ENCODE data around the gene NEK6.

The NEK6 gene

DNA sequence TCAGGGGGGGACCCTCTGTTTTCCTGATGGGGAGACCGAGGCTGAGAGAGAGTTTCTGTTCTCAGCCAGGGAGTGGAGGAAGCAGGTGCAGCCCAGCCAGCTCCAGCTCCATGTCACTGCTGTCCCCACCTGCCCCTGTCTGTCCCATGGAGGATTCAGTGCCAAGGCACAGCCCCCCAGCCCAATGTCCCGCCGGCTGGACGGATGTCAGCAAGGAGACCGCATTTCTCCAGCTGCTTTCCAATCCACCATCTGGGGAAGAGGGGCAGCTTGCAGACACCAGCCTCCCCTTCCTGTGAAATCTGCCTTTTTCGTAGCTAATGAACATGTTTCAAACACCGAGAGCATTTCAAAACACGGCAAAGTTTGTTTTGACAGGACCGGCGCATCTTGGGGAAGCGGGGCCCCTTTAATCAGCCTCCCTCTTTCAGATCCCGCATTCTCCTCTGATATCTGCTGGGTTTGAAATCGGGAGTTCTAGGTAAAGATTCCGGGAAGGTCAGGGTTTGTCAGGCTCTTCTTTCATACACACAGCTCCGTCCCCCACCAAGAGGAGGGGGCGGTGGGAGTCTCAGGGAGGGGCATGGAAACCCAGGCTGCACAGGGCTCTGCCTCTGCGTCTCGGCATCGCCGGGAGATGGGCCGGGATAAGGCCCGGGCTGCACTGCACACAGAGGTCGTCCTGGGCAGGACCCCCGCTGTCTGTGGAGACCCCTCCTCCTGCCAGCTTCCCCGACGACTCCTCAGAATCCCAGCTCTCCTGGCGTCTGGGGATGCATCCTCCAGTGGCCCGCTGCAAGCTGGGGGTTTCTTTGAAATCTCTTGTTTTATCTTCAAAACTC is 74.8 kb downstream of the NEK6 start:
- H3K4me3 ChIP-seq (ENCODE audit: low read depth, low read length) = no peak overlapping the region
- no peaks in the 10 kb centered on the region for H3K27me3 ChIP-seq (replicated peaks)
- TF ChIP-seq, protein P1, sequence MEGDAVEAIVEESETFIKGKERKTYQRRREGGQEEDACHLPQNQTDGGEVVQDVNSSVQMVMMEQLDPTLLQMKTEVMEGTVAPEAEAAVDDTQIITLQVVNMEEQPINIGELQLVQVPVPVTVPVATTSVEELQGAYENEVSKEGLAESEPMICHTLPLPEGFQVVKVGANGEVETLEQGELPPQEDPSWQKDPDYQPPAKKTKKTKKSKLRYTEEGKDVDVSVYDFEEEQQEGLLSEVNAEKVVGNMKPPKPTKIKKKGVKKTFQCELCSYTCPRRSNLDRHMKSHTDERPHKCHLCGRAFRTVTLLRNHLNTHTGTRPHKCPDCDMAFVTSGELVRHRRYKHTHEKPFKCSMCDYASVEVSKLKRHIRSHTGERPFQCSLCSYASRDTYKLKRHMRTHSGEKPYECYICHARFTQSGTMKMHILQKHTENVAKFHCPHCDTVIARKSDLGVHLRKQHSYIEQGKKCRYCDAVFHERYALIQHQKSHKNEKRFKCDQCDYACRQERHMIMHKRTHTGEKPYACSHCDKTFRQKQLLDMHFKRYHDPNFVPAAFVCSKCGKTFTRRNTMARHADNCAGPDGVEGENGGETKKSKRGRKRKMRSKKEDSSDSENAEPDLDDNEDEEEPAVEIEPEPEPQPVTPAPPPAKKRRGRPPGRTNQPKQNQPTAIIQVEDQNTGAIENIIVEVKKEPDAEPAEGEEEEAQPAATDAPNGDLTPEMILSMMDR (IDR thresholded peaks at IDR 0.05; ENCODE audit: low read depth, low read length, missing control alignments) = no peak
- in situ Hi-C loops (cut with HindIII; ENCODE audit: low pct_ligation_motif_present, low sequenced_read_pairs) = no loop called here
- no peak overlapping the region for H3K27ac ChIP-seq
- peaks cover 65% of the 10 kb centered on the region for H3K36me3 ChIP-seq (replicated peaks)
- DNase-seq = no peak

DNA sequence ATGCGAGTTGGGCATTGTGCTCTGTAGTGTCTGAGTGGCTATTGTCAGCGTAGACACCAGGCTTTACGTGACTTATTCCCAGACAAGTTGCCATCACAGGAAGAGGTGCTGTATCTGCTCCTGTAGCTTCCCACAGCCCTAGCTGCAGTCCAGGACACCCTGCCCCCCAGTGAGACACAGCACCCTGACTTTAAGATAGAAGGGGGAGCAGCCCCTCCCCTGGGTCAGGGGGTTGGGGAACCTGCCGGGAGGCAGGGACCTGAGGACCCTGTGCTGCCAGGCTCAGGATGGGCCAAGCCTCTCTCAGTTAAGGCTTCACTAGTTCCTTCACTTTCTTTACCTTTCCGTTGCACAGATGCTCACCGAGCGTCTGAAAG is 75.4 kb downstream of the NEK6 start:
- TF ChIP-seq, protein P1 (IDR thresholded peaks at IDR 0.05; ENCODE audit: low read depth, low read length, missing control alignments) = no peak
- no peak overlapping the region for H3K27ac ChIP-seq
- in situ Hi-C loops (cut with HindIII; ENCODE audit: low pct_ligation_motif_present, low sequenced_read_pairs) = no loop called here
- no peaks in the 10 kb centered on the region for H3K27me3 ChIP-seq (replicated peaks)
- no peak overlapping the region for H3K4me3 ChIP-seq (ENCODE audit: low read depth, low read length)
- no peak for DNase-seq
- peaks cover 66% of the 10 kb centered on the region for H3K36me3 ChIP-seq (replicated peaks)

- H3K36me3 ChIP-seq (replicated peaks) = peaks cover 54% of the 10 kb centered on the region
- in situ Hi-C loops (cut with HindIII; ENCODE audit: low pct_ligation_motif_present, low sequenced_read_pairs) = no loop called here
- H3K4me3 ChIP-seq (ENCODE audit: low read depth, low read length) = no peak overlapping the region
Measured at GRCh38 chr9:124334568-124335319, 77.0 kb downstream of the NEK6 start.

GRCh38 chr9:124335320-124335707 is 77.6 kb downstream of the NEK6 start:
- H3K36me3 ChIP-seq (replicated peaks) = peaks cover 48% of the 10 kb centered on the region
- H3K27ac ChIP-seq = no peak overlapping the region
- in situ Hi-C loops (cut with HindIII; ENCODE audit: low pct_ligation_motif_present, low sequenced_read_pairs) = no loop called here
- H3K4me3 ChIP-seq (ENCODE audit: low read depth, low read length) = no peak overlapping the region
- no peak for DNase-seq
- TF ChIP-seq, protein P1 (IDR thresholded peaks at IDR 0.05; ENCODE audit: low read depth, low read length, missing control alignments) = no peak
- H3K27me3 ChIP-seq (replicated peaks) = no peaks in the 10 kb centered on the region

More at GRCh38 chr9:124334568-124335319, 77.0 kb downstream of the NEK6 start:
- H3K27ac ChIP-seq = no peak overlapping the region
- DNase-seq = no peak
- H3K27me3 ChIP-seq (replicated peaks) = no peaks in the 10 kb centered on the region
- TF ChIP-seq, protein P1 (IDR thresholded peaks at IDR 0.05; ENCODE audit: low read depth, low read length, missing control alignments) = no peak

DNA sequence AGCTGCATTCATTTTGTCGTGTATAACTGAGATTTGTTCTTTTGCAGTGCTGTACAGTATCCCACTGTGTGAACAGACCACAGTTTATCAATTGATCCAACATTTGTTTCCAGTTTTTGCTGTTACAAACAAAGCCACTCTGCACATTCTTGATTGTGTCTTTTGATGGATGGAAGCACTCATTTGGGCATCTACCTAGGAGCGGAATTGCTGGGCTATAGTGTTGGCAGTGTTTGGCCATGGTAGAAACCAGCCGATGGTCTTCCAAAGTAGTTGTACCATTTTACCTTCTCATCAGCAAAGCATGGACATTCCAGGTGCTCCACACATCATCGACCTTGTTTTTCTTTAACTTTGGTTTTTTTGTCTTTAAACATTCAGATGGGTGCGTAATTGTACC is 79.8 kb downstream of the NEK6 start:
- H3K36me3 ChIP-seq (replicated peaks) = peaks cover 28% of the 10 kb centered on the region
- H3K27me3 ChIP-seq (replicated peaks) = no peaks in the 10 kb centered on the region
- TF ChIP-seq, protein P1 (IDR thresholded peaks at IDR 0.05; ENCODE audit: low read depth, low read length, missing control alignments) = no peak
- no peak for DNase-seq
- H3K4me3 ChIP-seq (ENCODE audit: low read depth, low read length) = no peak overlapping the region
- H3K27ac ChIP-seq = no peak overlapping the region
- in situ Hi-C loops (cut with HindIII; ENCODE audit: low pct_ligation_motif_present, low sequenced_read_pairs) = no loop called here

Data from brain microvascular endothelial cell (primary cell).